Endothelial cell of hepatic sinusoid (primary cell): ENCODE data around the gene COTL1.
"Not testable (repeated sequence)": the region's sequence is repeated elsewhere in the genome, so short reads cannot be mapped to it uniquely, and the experiment has no call there.

ENCODE experiments used
- in situ Hi-C: cut with HindIII; loops from 2 replicates; pipeline ENCODE4 v1.10.0; 2017; ENCODE audit warnings: low sequenced_read_pairs

The COTL1 gene

GRCh38 chr16:84574191-84574590 is 43.7 kb downstream of the COTL1 start:
- in situ Hi-C loops = no loop called here

- in situ Hi-C loops = no loop called here
These were observed 45.8 kb downstream of the COTL1 start for GRCh38 chr16:84572096-84572495.

DNA sequence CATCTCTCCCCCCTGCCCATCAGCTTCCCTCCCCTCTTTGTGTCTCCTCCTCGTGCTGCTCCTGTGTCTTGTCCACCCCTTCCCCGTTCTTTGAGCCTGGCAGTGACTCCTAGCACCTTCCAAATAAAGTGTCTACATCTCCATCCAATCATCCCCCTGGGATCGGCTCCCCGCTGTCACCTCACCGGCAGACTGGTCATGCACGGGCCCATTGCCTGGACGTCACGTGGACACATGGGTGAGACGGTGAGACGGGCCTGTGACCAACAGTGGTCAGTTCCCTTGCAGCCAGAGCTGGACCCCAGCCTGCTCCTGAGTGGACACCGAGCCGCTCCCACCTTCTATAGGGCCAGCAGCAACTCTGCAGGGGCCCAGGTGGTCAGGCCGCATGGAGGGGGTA is 46.4 kb downstream of the COTL1 start:
- in situ Hi-C loops = no loop called here

DNA sequence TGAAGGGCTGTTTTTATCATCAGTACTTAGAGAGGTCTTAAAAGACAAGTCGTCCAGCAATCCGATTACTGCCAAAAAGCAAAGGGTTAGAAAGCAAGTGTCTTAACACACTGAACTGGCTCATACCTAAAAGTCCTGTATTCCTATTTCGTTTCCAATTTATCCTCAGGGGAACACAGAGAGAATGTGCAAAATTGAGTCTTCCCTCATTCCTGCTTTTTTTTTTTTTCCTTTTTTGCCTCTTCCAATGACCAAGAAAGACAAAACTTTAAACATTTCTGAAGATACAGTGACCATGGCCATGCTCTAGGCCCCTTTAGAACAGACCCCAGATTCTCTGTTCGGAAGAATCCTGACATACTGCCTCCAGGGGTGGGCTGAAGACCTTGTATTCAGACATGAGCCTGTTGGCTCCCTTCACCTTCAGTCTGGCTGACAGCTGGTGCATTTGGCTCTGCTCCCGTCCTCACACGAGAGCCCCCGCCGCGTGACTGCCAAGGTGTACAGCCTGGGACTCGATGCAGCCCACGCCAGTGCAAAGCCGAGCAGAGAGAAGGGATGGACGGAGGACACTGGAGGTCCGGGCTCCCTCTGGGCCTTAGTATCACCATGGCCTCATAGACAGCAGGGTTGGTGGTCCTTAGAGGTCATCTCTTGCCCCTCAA is 47.0 kb downstream of the COTL1 start:
- in situ Hi-C loops = no loop called here

GRCh38 chr16:84569382-84569987 is 48.4 kb downstream of the COTL1 start:
- in situ Hi-C loops = no loop called here

DNA sequence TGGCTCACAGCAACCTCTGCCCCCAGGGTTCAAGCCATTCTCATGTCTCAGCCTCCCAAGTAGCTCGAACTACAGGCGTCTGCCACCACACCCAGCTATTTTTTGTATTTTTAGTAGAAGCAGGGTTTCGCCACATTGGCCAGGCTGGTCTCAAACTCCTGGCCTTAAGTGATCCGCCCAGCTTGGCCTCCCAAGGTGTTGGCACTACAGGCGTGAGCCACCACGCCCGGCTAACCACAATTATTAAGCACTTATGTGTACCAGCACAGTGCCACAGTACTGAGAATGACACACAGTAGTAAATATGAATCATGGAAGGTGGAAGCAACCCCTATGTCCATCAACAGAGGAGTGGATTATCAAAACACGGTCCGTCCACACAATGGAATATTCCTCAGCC is 49.8 kb downstream of the COTL1 start:
- in situ Hi-C loops = no loop called here

DNA sequence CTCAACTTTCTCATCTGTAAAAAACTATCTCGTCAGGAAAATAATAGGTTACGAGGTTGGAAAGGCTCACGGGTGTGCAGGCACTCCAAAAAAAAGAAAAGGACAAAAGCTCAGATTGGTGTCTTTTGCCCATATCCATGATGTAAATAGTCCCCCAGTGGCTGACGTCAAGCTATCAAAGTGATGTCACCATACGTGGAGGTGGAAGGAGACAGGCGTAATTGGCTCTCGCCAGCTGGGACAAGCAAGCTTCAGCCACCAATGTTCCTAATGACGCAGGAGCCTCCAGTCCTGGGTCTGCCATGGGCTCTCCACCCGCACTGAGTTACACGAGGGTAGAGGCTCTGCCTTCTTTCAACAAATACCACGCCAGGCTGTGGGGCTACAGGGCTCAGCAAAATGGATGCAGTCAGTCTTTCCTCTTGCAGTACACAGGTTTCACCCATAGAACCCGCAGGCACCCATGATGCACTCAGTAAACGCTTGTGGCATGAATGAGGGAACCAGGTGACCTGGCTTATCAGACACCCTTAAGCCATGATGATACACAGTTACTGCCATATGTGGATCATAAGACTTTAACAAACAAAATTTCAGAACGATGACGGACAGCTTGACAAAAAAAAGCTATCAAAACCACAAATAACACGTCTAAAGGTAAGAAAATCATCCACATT is 50.5 kb downstream of the COTL1 start:
- in situ Hi-C loops = no loop called here

- in situ Hi-C loops = no loop called here
These were observed 51.2 kb downstream of the COTL1 start for GRCh38 chr16:84566545-84567257.

DNA sequence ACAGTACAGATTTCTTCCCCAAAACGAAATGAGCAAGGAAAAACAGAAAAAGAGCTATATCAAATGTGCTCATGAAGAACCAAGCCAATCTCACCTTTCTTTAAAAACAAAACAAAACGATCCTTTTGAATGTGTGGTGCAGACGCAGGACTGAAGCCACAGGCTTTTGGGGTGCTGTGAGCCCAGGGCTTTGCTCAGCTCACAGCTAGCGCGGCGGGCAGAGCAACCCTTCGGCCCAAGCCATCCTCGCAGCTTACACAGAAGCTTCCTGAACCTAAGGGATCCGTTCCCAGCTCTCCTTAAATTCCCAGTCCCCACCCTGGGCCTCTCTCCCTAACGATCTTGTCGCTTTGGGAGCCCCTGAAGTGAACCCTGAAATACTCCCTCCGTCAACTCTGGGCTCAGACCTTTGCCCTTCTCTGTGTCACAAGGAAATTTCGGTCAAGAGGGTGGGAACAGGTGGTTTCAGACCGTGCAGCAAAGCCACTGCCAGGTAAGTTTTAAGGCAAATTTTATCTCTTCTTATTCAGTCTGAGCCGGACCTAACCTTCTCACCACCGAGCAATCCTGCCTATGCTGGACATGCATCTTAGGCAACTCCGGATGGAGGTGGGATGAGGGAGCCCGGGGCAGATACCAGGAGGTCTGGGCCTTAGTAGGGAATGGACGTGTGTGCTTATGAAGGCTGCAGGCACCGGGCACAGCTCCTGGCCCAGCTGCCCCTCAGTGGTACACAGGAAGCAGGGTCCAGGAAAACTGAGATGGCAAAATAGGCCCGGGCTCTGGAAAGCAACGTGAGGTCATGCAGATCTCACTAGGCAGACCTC is 52.0 kb downstream of the COTL1 start:
- in situ Hi-C loops = no loop called here

- in situ Hi-C loops = no loop called here
These were observed 54.0 kb downstream of the COTL1 start for GRCh38 chr16:84563786-84564420.

- in situ Hi-C loops = no loop called here
These were observed 54.7 kb downstream of the COTL1 start for GRCh38 chr16:84563064-84563715.

GRCh38 chr16:84562174-84562815 is 55.6 kb downstream of the COTL1 start:
- in situ Hi-C loops = no loop called here

DNA sequence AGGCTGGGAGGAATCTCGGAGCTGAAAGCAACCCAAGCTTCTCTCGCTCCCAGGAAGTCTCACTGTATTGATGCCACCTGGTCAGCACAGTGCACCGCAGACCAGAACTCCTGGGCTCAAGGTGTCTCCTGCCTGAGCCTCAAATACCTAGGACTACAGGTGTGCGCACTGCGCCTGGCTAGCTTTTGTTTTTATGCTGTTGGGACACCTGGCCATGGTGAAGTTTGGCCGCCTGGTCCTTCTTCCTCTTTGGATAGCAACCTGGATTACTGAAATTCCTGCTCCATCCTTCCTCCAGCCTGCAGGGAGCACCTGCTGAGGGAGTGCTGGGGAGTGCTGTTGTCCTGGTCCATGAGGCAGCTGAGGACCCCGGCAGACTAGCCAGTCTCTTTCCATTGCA is 56.6 kb downstream of the COTL1 start:
- in situ Hi-C loops = no loop called here

DNA sequence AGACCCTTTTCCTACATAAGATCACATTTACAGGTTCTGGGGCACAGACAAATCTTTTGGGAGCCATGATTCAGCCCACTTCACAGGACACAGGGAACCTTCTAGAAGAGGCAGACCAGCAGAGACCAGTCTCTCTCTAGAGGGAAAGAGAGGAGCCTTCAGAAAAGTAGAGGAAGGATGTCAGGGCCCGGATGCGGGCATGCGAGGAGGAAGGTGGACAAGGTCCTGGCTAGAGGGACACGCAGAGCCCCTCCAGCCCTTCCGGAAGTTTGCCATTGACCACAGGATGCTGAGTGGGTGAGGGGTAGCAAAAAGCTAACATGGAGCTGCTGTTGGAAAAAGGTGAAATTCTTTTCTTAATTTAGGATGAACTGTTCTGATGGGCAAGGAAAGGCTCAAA is 57.6 kb downstream of the COTL1 start:
- in situ Hi-C loops = no loop called here

- in situ Hi-C loops = no loop called here
These were observed 58.5 kb downstream of the COTL1 start for GRCh38 chr16:84559311-84559932.

GRCh38 chr16:84558850-84559249 is 59.0 kb downstream of the COTL1 start:
- in situ Hi-C loops = not testable (repeated sequence)

- in situ Hi-C loops = no loop called here
These were observed 60.4 kb downstream of the COTL1 start for GRCh38 chr16:84557504-84557903.

GRCh38 chr16:84557059-84557458 is 60.8 kb downstream of the COTL1 start:
- in situ Hi-C loops = no loop called here
